RWPE2 (cell line): ENCODE measurements around the gene GIT2.

Experiments
- ATAC-seq: fragments of 200-7000 bp; cut with Tn5 transposase; 3 replicates; pipeline ENCODE4 v1.9.1; 2021; ENCODE audit warnings: low read depth
- DNase-seq: peaks from one replicate; pipeline ENCODE4 v3.0.0-alpha.2; 2020; ENCODE audit warnings: low spot score
- H3K27ac ChIP-seq: fragments of 450-650 bp; 2 replicates; pipeline ENCODE4 v1.5.1; 2017; ENCODE audit warnings: mild to moderate bottlenecking; ENCODE audit not compliant: poor library complexity, severe bottlenecking
- H3K27me3 ChIP-seq: fragments of 250-450 bp; sonication (Bioruptor Pico); 2 replicates; pipeline ENCODE4 v1.5.1; 2021; ENCODE audit warnings: mild to moderate bottlenecking, moderate library complexity; ENCODE audit not compliant: insufficient read depth, poor library complexity, severe bottlenecking
- H3K36me3 ChIP-seq: fragments of 250-450 bp; sonication (Bioruptor Pico); 2 replicates; pipeline ENCODE4 v1.5.1; 2020; ENCODE audit warnings: low read depth, mild to moderate bottlenecking, moderate library complexity
- H3K4me1 ChIP-seq: fragments of 250-450 bp; sonication (Bioruptor Pico); 2 replicates; pipeline ENCODE4 v1.5.1; 2021; ENCODE audit warnings: mild to moderate bottlenecking, moderate library complexity; ENCODE audit not compliant: insufficient read depth, poor library complexity, severe bottlenecking
- H3K4me3 ChIP-seq: fragments of 250-450 bp; sonication (Bioruptor Pico); 2 replicates; pipeline ENCODE4 v1.5.1; 2021; ENCODE audit warnings: mild to moderate bottlenecking, moderate library complexity; ENCODE audit not compliant: severe bottlenecking
- H3K9me3 ChIP-seq: fragments of 250-450 bp; sonication (Bioruptor Pico); 2 replicates; pipeline ENCODE4 v1.5.1; 2021; ENCODE audit warnings: mild to moderate bottlenecking, moderate library complexity; ENCODE audit not compliant: severe bottlenecking
- TF ChIP-seq, protein P1 (sequence below): fragments of 450-650 bp; IDR thresholded peaks from one replicate; pipeline ENCODE4 v1.5.1; 2017; ENCODE audit warnings: mild to moderate bottlenecking, moderate library complexity; ENCODE audit not compliant: poor library complexity, severe bottlenecking

GIT2 gene

GRCh38 chr12:109914461-109914860 lies 81.7 kb downstream of the GIT2 start:
- Histone ChIP-seq H3K4me1 (no peaks in the 10 kb centered on the region), H3K4me3 (no peak overlapping the region), H3K36me3 (peaks cover 79% of the 10 kb centered on the region), H3K27me3 (no peaks in the 10 kb centered on the region), H3K27ac (no peak overlapping the region), H3K9me3 (no peaks in the 10 kb centered on the region)
- ATAC-seq: no peak
- TF ChIP-seq, protein P1, sequence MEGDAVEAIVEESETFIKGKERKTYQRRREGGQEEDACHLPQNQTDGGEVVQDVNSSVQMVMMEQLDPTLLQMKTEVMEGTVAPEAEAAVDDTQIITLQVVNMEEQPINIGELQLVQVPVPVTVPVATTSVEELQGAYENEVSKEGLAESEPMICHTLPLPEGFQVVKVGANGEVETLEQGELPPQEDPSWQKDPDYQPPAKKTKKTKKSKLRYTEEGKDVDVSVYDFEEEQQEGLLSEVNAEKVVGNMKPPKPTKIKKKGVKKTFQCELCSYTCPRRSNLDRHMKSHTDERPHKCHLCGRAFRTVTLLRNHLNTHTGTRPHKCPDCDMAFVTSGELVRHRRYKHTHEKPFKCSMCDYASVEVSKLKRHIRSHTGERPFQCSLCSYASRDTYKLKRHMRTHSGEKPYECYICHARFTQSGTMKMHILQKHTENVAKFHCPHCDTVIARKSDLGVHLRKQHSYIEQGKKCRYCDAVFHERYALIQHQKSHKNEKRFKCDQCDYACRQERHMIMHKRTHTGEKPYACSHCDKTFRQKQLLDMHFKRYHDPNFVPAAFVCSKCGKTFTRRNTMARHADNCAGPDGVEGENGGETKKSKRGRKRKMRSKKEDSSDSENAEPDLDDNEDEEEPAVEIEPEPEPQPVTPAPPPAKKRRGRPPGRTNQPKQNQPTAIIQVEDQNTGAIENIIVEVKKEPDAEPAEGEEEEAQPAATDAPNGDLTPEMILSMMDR: no peak
- no peak for DNase-seq

DNA sequence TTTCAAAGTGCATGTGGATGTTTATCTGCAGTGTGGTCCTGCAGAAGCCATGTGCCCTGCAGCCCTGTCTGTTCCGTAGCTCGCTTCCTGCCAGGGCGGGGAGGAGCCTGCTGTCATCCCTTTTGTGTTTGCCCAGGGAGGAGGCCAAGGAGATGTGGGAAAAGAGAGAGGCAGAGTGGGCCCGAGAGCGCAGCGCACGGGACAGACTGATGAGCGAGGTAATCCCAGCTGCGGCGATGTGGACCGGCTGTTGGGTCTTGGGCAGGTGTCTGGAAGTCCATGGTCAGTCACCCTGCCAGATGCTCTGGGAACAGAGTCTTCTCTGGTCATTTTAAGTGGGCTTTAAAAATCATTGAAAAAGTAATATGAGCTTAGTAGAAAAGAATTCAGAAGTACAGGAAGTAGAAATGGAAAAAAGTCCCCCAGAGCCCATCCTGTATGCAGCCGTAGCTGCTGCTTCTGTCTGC lies 83.3 kb downstream of the GIT2 start:
- no peak for ATAC-seq

GRCh38 chr12:109910969-109911348 lies 85.2 kb downstream of the GIT2 start:
- DNase-seq (no peak), ATAC-seq (peak; percentile 31; the same call in 2 of the 3 replicates)
- no peaks in the 10 kb centered on the region for H3K27me3 ChIP-seq
- H3K4me3 ChIP-seq: no peak overlapping the region
- no peaks in the 10 kb centered on the region for H3K4me1 ChIP-seq
- peaks cover 80% of the 10 kb centered on the region for H3K36me3 ChIP-seq
- H3K27ac ChIP-seq: no peak overlapping the region
- no peaks in the 10 kb centered on the region for H3K9me3 ChIP-seq
- TF ChIP-seq, protein P1: peak; percentile 21

More for the DNA sequence above, 83.3 kb downstream of the GIT2 start:
- TF ChIP-seq, protein P1: no peak
- Histone ChIP-seq H3K36me3 (peaks cover 81% of the 10 kb centered on the region), H3K27me3 (no peaks in the 10 kb centered on the region), H3K9me3 (no peaks in the 10 kb centered on the region), H3K4me1 (no peaks in the 10 kb centered on the region), H3K4me3 (no peak overlapping the region), H3K27ac (no peak overlapping the region)
- DNase-seq: no peak

DNA sequence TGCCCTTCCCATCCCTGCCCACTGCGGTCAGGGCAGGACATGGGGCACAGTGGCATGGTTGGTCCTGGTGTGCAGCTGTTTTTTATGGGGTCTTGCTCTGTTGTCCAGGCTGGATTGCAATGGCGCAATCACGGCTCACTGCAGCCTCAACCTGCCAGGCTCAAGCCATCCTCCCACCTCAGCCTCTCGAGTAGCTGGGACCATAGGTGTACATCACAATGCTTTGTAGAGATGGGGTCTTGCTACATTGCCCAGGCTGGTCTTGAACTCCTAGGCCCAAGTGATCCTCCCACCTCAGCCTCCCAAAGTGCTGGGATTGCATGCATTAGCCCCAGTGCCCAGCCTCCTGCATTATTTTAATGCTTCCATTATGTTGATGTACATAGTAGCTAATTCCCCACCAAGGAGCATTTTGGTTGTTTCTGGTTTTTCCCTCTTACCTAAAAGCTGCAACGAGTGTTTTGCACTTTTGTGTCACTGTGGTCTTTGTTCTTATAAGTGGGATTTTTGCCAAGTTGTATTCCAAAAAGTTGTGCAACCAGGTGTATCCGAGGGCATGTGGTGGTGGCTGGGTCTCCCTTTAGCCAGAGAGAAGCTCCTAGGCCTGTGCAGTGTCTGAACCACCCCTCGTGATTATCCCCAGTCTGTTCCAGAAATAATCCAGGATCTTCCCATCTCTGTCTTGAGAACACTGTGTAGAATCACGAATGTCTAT lies 85.8 kb downstream of the GIT2 start:
- Histone ChIP-seq H3K4me1 (no peaks in the 10 kb centered on the region), H3K4me3 (no peak overlapping the region), H3K27ac (no peak overlapping the region), H3K27me3 (no peaks in the 10 kb centered on the region), H3K36me3 (peaks cover 81% of the 10 kb centered on the region), H3K9me3 (no peaks in the 10 kb centered on the region)
- no peak for ATAC-seq
- TF ChIP-seq, protein P1: no peak
- DNase-seq: no peak

DNA sequence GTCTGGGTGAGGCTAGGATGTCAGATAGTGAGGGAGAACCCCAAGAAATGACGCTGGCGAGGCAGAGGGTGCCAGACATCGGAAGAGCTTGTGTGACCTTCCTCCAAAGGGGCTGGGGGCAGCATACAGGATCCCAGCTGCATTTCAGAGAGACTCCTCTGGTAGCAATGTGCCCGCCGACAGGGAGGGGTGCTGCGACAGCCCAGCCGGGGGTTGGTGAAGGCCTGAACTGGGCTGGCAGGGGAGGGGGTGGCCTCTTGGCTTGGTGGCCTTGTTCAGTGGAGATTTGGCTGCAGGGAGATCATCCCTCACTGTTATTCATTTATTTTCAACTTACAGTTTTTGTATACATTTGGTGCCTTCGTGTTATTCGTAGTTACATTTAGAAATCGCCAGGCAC lies 90.9 kb downstream of the GIT2 start:
- DNase-seq (no peak), ATAC-seq (no peak)
- no peaks in the 10 kb centered on the region for H3K9me3 ChIP-seq
- peaks cover 70% of the 10 kb centered on the region for H3K36me3 ChIP-seq
- H3K4me1 ChIP-seq: peaks cover 2% of the 10 kb centered on the region
- TF ChIP-seq, protein P1: no peak
- H3K4me3 ChIP-seq: no peak overlapping the region
- no peaks in the 10 kb centered on the region for H3K27me3 ChIP-seq
- no peak overlapping the region for H3K27ac ChIP-seq
